ENCODE data around the gene POLR1A. TPM values are rescaled to one million over a fixed set of nuclear protein-coding genes. Genes with fewer than 3 reads are reported as not detected.
A peak's percentile ranks its signal among the peaks of the same experiment; 100 is the strongest.

POLR1A gene
- total RNA-seq, 4 donors from 2014 or later, result 17.5 to 56.3 (median 24.6) TPM

GRCh38 chr2:86032861-86033595 lies 72.7 kb downstream of the POLR1A start:
- ATAC-seq (ENCODE audit: low FRiP score) (no peak), DNase-seq (ENCODE audit: low spot score) (no peak)
- TF ChIP-seq CTCF (IDR thresholded peaks at IDR 0.05), result no peak

- DNase-seq (ENCODE audit: low spot score) (no peak), ATAC-seq (ENCODE audit: low FRiP score) (no peak)
- no peak for TF ChIP-seq CTCF (IDR thresholded peaks at IDR 0.05)
Measured at GRCh38 chr2:86031606-86032005, 74.1 kb downstream of the POLR1A start.

GRCh38 chr2:86031151-86031550 lies 74.5 kb downstream of the POLR1A start:
- ATAC-seq (ENCODE audit: low FRiP score) (no peak), DNase-seq (ENCODE audit: low spot score) (no peak)
- TF ChIP-seq CTCF (IDR thresholded peaks at IDR 0.05), result no peak

GRCh38 chr2:86029873-86030272 lies 75.8 kb downstream of the POLR1A start:
- no peak for TF ChIP-seq CTCF (IDR thresholded peaks at IDR 0.05)
- ATAC-seq (ENCODE audit: low FRiP score) (no peak), DNase-seq (ENCODE audit: low spot score) (no peak)

GRCh38 chr2:86028766-86029381 lies 76.8 kb downstream of the POLR1A start:
- TF ChIP-seq CTCF (IDR thresholded peaks at IDR 0.05), result no peak
- ATAC-seq (ENCODE audit: low FRiP score), result peak; percentile 18
- peak; percentile 7 for DNase-seq (ENCODE audit: low spot score)

GRCh38 chr2:86027922-86028765 lies 77.5 kb downstream of the POLR1A start:
- no peak for TF ChIP-seq CTCF (IDR thresholded peaks at IDR 0.05)
- DNase-seq (ENCODE audit: low spot score), result no peak
- no peak for ATAC-seq (ENCODE audit: low FRiP score)

Measured in omental fat pad (tissue), 4 donors.